Keratinocyte (primary cell): ENCODE results near the gene UBASH3B.

Experiments
- EZH2 ChIP-seq: IDR thresholded peaks from one replicate; pipeline ENCODE4 v1.6.1; 2012; ENCODE audit warnings: inconsistent platforms, mild to moderate bottlenecking, low read length, moderate library complexity
- TF ChIP-seq, protein P1 (sequence below), 3 experiments: IDR thresholded peaks in 1 of 3; conservative IDR thresholded peaks in 1 of 3; optimal IDR thresholded peaks in 1 of 3; 2 replicates in 2 of 3; 3 replicates in 1 of 3; pipeline versions ENCODE3 to v1.5.1; 2011; ENCODE audit warnings: low read length in 3 of 3, mild to moderate bottlenecking in 3 of 3, moderate library complexity in 2 of 3, control low read depth in 1 of 3, inconsistent platforms in 1 of 3; ENCODE audit not compliant: insufficient read depth in 2 of 3; ENCODE audit errors: extremely low read depth in 1 of 3

- TF ChIP-seq, protein P1, sequence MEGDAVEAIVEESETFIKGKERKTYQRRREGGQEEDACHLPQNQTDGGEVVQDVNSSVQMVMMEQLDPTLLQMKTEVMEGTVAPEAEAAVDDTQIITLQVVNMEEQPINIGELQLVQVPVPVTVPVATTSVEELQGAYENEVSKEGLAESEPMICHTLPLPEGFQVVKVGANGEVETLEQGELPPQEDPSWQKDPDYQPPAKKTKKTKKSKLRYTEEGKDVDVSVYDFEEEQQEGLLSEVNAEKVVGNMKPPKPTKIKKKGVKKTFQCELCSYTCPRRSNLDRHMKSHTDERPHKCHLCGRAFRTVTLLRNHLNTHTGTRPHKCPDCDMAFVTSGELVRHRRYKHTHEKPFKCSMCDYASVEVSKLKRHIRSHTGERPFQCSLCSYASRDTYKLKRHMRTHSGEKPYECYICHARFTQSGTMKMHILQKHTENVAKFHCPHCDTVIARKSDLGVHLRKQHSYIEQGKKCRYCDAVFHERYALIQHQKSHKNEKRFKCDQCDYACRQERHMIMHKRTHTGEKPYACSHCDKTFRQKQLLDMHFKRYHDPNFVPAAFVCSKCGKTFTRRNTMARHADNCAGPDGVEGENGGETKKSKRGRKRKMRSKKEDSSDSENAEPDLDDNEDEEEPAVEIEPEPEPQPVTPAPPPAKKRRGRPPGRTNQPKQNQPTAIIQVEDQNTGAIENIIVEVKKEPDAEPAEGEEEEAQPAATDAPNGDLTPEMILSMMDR (optimal IDR thresholded peaks at IDR 0.05 in 1 of 3, IDR thresholded peaks at IDR 0.05 in 1 of 3, conservative IDR thresholded peaks at IDR 0.05 in 1 of 3; ENCODE audit: extremely low read depth in 1 of 3, insufficient read depth in 2 of 3, low read length in 3 of 3): no peak
- TF ChIP-seq EZH2: no peak
These were observed 22.9 kb downstream of the UBASH3B start for GRCh38 chr11:122678406-122678805.
